M059J (cell line): ENCODE data around the gene TMEM266. TPM values are rescaled to one million over a fixed set of nuclear protein-coding genes. Genes with fewer than 3 reads are reported as not detected.
A peak's percentile ranks its signal among the peaks of the same experiment; 100 is the strongest.

Experiments used
- DNase-seq: peaks from one replicate; pipeline ENCODE4 v3.0.0-alpha.2; 2012; ENCODE audit warnings: low read depth
- total RNA-seq: library from RNA; depleted of rRNA; stranded (reverse); fragments of >200 nt; shearing (Covaris generic); gene quantifications from 2 replicates; pipeline ENCODE4 v1.2.3, GENCODE V29; 2014

The TMEM266 gene
- total RNA-seq, 1 experiment from 2014 or later, result not detected

DNA sequence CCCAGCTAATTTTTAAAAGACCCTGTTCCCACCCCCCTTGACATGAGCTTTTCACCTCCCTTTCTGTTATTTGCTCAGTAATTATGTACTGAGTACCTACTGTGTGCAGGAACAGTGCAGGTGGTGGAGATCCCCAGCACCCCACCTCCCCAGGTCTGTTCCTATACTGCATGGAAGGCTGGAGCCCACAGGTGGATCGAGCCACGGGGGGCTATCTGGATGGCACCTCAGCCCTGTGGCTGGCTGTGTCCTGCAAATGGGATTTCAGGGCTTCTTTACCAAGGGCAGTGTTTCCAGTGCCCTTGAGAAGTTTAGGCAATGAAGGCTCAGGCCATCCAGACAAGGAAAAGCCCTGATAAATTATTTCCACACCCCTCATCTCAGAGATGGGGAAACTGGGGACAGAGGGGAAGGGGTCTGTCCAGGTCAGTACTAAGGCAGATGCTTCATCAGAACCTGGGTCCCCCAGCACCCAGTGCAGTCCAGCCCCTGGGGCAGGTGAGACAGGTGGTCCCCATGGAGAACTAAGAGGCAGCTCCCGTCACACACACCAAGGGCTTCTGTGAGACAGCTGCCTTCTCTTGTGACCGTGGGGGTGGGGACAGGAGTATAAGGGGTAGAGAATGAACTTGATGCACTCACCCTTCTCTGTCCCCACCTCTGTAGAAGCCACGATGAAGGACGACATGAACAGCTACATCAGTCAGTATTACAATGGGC, 141.9 kb downstream of the TMEM266 start:
- no peak for DNase-seq

DNA sequence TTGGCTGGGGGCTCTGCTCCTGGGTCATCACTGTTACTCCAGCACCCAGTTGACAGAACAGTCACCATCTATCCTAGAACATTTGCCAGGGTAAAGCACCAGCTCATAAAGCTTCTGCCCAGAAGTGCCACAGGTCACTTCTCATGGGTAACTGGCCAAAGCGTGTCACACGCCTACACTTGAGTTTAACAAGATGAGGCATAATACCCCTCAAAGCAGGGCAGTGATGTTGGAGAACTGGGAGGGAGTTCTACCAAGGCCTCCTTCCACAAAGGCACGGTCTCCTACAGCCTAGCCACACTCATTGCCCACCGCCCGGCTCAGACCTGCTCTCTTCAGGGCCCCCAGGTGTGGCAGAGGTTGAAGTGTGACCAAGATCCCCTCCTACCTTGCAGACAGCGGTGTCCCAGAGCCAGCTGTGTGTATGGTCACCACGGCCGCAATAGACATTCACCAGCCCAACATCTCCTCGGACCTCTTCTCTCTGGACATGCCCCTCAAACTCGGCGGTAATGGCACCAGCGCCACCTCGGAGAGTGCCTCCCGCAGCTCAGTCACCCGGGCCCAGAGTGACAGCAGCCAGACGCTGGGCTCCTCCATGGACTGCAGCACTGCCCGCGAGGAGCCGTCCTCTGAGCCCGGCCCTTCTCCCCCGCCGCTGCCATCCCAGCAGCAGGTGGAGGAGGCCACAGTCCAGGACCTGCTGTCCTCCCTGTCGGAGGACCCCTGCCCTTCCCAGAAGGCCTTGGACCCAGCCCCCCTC, 143.7 kb downstream of the TMEM266 start:
- no peak for DNase-seq

DNA sequence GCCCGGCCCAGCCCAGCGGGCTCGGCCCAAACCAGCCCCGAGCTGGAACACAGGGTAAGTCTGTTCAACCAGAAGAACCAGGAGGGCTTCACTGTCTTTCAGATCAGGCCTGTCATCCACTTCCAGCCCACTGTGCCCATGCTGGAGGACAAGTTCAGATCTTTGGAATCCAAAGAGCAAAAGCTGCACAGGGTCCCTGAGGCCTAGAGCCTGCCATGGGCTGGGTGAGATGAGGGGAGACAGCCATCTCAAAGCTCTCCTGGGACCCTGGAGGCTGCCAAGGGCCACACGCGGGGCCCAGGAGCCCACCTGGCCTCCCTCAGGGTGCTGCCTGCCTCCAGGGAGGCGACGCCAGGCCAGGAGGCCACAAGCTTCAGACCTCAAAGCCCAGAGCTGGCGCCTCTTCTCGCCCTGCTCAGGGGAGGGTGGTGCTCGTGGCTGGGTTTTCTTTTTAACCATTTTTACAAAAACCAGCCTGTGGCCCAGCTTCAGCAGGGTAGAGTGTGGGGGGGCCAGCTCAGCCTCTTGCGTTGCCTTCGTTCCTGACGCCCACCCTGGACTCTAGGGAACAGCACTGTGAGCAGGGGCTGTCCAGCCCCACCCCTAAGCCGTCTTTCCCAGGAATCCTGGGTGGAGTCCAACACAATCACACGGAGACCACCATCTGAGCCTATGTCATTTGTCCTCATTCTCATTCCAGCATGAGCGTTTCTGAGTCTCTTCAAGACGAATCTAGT, 144.5 kb downstream of the TMEM266 start:
- no peak for DNase-seq

DNA sequence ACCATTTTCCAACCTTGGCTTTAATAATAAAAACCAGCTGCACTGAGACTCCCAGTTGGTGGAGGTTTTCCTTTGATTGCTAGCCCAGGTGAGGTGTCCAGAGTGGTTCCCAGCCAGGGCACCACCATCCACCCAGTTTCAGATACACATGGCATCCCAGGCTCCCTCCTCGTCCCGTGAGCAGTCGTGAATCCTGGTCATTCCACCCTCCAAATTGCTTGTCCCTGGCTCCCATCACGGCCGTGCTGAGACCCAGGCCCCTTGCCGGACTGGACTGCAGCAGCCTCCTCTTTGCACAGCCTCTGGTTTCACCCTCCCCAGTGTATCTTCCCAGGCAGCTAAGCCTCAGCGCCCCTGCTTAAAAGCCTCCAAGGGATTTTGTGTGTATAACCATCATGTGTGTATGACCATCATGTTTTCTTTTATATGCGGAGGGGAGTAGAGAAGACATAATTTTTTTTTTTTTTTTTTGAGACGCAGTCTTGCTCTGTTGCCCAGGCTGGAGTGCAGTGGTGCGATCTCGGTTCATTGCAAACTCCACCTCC, 145.2 kb downstream of the TMEM266 start:
- no peak for DNase-seq

DNA sequence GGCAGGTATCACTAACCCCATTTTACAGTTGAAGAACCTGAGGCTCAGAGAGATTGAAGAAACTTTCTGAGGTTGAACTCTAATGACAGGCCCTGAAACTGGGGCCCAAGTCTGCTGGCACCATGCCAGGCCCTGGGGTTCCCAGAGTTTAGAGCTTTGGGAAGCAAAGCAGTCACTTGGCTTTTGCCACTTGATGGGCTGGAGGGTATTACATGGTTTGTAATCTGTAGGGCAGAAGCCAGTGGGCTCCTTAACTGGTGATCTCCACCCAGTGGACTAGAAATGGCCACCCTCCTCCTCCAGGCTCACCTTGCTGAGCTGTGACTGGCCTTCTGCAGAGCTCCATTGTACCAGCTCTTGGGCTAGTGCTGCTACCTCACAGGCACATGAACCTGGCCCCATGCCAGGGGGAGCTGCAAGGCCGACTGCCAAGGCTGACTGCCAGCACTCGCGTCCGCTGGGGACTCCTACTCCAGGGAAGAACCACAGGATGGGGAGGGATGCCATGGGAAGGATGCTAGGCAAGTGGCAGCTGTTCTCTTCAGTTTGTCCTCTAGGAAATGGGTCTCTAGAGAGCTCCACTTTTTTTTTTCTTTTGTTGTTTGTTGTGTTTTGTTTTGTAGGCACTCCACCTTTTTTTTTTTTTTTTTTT, 146.7 kb downstream of the TMEM266 start:
- peak; percentile 92 for DNase-seq

DNA sequence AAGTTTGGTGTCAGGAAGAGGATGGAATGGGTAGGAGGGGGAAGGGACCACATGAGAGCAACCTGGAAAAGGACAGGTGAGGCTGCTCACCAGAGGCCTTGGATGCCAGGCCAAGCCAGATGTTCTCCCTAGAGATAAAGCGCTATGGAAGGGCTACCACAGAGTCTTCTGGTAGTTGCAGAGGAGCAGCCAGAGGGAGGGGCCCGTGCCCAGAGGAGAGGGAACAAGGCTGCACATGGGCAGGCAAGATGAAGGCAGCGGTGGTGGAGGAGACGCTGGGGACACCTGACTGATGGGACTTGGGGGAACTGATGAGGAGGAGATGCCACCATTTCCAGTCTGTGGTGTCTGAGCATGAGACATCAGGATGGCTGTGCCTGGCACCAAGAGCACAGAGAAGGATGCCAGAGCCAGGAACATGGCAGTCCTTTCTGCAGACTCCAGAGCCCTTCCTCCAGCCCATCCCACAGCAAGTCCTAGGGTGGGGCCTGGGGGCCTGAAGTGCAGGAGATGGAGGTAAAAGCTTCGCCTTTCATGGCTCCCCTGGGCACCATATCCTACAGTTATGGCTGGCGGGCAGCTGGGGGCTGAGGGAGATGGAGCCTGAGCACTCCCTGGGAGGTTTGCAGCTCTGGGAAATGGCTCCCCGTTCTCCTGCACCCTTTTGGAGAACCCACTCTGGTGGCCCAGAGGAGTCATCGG, 148.4 kb downstream of the TMEM266 start:
- no peak for DNase-seq

DNA sequence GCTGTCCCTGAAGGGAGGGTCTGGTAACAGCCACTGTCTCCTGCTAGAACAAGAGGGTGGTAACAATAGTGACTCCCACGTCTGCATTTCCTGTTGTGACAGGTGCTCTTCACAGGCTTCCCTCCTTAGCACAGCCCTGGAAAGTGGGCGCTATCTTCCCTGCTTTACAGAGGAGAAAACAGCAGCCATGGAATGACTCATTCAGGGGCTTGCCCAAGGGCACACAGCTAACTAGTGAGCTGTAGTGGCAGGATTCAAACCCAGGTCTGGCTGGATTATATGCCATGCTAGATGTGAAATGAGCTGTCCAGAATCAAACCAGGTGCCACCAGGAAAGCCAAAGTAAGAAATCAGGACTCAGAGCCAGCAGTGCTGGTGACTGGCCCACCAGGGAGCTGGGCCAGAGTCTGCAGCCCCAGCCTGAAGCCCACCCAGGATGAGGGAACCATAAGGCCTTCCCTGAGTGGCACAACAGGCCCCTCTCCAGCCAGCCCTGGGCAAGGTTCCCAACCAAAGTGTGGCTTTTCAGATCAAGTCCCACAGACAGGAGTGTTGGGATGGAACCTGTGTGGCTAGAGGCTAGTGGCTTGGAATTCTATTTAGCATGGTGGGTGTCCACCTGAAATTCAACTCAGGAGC, 149.1 kb downstream of the TMEM266 start:
- DNase-seq, result peak; percentile 60

DNA sequence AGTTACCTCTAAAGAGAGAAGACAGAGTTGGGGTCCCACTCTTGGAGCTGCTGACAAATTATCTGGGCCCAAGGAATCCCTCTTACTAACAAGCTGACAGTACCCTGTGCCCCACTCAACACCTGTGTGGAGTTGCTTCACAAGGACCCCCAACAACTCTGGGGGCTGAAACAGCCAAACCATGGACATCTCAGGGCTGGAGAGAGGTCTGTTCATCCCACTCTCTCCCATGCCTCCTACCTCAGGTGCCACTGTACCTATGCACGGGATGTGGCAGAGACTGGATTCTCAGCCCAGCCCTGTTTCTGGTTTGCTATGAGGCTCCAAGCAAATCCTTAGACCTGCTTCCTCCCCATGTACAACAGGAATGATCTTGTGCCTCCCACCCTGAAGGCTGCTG, 149.7 kb downstream of the TMEM266 start:
- no peak for DNase-seq

DNA sequence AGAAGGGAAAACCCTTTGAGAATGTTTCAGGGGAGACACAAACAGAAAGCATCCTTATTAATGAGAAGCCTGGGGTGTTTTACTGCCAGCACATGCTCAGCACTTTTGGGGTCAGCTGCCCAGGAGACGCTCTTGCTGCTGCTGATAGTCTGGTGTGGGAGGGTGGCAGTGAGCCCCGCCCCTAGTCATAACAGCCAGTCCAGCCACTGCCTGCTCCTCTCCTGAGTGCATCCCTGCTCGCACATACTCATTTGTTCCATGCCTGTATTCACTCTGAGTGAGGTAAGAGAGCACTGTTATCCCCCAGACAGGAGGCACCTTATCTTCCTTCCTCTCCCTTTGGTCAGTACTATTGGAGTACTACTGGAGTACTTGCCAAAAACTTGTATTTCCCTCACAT, 150.2 kb downstream of the TMEM266 start:
- no peak for DNase-seq

DNA sequence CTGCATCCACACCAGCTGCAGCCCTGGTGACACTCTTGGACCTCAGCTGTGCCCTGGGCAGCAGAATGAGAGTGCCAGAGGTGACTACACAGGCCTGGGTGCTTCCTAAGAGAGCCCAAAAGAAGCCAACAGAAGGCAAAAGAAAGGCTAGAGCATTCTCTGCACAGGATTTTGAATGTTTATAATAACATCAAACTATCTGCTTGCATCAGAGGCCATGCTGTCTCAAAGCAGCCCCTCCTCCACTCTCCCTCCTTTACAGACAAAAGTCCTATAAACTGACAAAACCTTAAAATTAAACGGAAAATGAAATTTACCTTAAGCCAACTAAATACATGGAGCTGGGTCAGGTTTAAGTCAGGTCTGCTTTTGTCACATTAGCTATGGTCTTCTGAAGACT, 155.8 kb downstream of the TMEM266 start:
- DNase-seq, result no peak

DNA sequence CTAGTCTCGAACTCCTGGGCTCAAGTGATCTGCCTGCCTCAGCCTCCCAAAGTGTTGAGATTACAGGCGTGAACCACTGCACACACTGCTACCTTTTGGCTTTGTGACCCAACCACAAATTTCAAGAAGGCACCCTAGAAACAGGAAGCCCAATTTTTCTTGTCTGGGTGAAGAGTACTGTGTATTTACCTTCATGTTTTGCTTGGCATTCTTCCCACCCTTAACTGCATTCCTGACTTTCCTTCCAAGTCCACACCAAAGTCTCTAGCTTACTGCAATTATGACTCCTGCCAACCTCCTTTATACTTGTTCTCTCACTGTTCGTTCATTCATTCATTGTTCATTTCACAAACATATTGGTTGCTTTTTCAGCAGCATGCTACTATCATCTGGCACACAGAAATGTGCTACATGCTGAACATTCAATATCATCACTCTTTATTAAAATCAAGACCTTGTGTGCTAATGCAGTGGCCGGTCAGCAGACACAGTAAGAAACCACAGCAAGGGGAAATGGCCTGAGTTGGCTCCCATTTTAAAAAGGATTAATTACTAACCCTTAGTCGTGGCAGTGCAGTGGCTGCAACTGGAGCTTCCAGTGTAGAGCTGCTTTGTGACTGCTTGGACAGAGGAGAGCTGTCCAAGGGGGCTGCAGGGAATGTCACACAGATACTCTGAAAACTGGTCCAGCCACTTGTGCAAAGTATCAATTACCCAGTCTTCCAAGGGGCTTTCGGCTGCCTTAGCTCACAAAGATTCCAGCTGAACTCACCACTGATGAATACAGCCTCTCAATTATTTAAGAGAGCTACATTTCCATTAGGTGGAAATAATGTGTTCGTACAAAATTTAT, 157.5 kb downstream of the TMEM266 start:
- peak; percentile 87 for DNase-seq

DNA sequence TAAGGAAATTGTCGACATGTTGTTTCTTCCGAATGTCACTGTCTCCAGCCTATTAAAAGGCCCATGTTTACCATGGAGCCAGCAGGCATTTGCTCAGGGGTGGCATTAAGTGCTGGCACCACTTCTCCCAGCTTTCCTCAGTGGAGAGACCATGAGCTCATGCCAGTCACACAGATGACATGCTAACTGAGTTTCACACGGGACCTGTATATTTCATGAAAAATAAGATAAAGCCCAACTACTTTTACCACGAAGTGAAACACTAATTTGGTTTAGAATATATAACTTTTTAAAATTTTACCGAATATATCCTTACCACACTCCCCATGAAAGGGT, 158.1 kb downstream of the TMEM266 start:
- no peak for DNase-seq

DNA sequence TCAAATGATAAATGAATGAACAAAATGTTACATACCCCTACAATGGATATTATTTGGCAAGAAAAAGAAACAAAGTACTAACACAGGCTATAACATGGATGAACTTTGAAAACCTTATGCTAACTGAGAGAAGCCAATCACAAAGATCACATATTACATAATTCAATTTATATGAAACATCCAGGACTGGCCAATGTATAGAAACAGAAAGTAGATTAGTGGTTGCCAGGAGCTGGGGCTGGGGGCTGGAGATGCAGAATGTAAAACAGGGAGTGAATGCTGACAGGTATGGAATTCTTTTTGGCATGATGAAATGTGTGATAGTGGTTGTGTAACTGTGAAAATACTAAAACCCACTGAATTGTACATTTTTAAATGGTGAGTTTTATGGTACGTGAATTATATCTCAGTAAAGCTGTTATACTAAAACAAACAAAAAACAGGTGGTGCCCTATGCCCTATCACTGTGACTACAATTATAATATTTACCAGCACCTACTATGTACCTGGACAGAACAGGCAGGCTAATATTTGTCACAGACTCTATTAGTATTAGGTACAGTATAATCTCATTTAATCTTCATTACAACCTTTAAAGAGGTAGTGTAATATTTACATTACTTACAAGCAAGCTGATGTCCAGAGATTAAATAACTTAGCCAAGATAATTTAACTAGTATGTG, 161.4 kb downstream of the TMEM266 start:
- DNase-seq, result no peak

DNA sequence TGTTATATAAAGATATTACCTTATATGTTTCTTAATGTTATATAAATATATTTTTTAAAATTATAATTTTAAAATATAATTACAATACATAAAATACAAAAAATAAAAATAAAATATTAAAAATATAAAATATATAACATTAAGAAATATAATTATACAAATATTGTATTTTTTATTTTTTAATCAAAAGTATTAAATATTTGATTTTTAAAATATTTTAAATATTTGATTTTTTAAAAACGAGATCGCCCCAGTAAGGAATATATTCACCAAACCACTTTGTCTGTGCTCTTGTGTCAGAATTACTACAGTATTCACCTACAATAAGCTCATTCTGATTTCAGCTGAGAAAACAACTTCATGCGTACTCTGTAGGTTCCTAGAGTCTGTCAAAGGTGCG, 162.4 kb downstream of the TMEM266 start:
- no peak for DNase-seq

DNA sequence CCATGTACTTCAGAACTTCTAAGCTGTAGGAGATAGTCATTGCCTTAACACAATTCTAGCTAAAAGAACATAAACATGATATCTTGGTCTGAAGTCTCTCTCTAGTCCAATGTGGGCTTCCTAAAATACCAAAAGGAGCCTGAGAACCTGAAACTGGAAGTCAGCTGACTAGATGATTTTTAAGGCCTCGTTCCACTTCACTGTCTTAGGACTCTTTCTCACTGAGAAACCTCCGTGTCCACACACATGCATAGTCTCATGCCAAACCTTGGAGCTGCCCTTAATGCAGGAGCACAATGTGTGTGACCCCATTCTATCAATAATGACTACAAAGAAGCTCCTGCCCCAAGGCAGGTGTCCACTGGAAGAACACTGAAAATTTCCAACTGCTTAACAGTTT, 163.7 kb downstream of the TMEM266 start:
- DNase-seq, result no peak

DNA sequence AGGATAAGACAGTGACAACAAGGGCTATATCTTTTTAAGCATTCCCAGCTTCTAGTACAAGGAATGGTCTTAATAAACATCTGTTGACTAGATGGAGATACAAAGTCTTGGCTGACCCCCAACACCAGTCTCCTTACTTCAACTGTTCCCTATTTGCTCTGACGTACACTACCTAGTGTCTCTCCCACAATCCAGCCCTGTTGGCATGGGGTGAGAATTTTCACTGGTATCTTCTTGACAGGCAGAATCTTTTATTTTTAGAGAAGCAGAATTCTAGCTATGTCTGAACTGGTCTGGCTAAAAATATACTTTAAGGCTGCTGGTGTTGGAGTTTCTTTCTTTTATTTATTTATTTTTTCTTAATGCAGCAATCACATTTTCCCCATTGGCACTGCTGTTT, 169.5 kb downstream of the TMEM266 start:
- DNase-seq, result no peak

DNA sequence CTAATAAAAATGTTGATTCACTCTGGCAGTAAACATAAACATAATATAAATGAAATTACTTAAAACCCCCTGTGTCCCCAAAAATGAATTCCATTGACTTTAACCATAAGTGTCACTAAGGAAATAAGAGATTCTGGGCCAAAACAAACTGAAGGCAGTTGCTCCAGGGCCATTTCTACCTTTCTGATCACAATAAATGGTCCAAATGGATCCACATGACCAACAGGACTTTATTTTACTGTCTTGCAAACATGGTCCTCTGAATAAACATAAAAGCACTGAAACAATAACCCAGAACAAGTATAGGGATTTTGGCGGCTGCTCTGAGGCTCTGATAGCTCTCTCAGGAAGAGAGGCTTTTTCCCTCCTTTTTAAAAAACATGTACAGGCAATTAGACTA, 174.1 kb downstream of the TMEM266 start:
- DNase-seq, result no peak

DNA sequence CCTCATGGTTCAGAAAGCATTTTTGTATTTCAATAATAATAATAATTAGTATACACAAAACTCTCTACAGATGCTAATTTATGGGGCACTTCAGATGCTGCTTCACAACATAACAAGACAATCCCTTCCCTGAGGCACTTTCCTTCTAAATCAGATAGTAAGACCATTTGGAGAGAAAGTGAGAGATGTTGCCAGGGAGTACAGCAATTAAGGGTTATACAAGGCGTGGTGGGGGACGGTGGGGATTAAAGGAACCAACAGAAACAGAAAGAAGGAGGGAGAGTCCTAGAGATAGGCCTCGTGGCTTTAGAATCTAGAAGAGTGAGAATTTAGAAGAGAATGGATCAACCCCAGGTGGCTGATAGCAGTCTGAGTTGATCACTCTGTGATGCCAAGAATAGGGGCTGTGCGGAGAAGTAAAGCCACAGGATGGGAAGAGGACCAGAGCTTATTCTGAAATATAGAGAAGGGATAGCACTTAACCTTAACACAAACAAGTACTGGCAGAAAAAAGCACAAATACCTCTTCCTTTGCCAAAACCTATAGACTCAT, 174.6 kb downstream of the TMEM266 start:
- no peak for DNase-seq

DNA sequence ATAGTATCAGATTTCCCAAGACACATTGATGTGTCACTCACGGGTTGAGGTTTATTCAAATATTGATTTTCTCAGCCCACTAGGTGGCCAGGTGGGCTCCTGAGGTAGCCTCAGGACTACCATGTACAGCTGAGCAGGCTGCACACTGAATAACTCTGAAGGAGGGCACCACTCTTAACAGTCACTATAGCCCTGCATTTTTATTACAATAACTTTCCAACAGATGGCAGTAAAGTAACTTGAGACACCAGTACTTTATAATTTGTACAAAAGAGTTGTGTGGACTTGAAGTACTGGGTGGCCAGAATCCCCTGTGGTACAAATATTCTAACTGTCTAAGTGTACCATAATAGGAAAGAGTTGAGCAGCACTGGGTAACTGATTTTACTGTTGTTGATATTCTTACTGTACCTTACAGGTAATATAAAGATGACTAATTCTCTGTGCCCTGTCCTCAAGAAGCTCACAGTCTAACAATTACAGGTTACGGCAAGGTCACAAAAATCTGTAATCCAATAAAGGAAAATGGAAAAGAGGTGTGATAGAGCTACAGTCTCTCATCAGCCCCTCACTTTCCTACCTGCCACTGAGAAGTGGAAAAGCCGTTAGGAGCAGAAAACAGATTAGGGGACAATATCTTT, 175.5 kb downstream of the TMEM266 start:
- peak; percentile 46 for DNase-seq
